Activated T-cell treated with anti-CD3 and anti-CD28 coated beads, Interleukin-2, amount 50 U/mL, for 24 hours (primary cell): Measurements from ENCODE around the gene COPE.
"Not testable (repeated sequence)": the region's sequence is repeated elsewhere in the genome, so short reads cannot be mapped to it uniquely, and the experiment has no call there.

Experiments used
- DNase-seq: peaks from one replicate; pipeline ENCODE4 v3.0.0-alpha.2; 2020
- H3K27ac Mint-ChIP-seq: 2 replicates; pipeline ENCODE4 v1.8.0; 2020; ENCODE audit warnings: mild to moderate bottlenecking, mixed read lengths
- H3K27me3 Mint-ChIP-seq: 2 replicates; pipeline ENCODE4 v1.8.0; 2020; ENCODE audit warnings: mixed read lengths
- H3K36me3 Mint-ChIP-seq: 2 replicates; pipeline ENCODE4 v1.8.0; 2020; ENCODE audit warnings: low read depth, mixed read lengths
- H3K4me1 Mint-ChIP-seq: 2 replicates; pipeline ENCODE4 v1.8.0; 2020; ENCODE audit warnings: low read depth, mixed read lengths
- H3K4me3 Mint-ChIP-seq: 2 replicates; pipeline ENCODE4 v1.8.0; 2020; ENCODE audit warnings: mild to moderate bottlenecking, moderate library complexity, mixed read lengths
- H3K9me3 Mint-ChIP-seq: 2 replicates; pipeline ENCODE4 v1.8.0; 2020; ENCODE audit warnings: mixed read lengths

Gene COPE

GRCh38 chr19:18906605-18907519, 12.3 kb downstream of the COPE start:
- DNase-seq, result no peak
- peaks cover 75% of the 10 kb centered on the region for H3K36me3 Mint-ChIP-seq
- no peaks in the 10 kb centered on the region for H3K4me1 Mint-ChIP-seq
- H3K9me3 Mint-ChIP-seq, result no peaks in the 10 kb centered on the region
- H3K27me3 Mint-ChIP-seq, result no peaks in the 10 kb centered on the region
- no peak overlapping the region for H3K4me3 Mint-ChIP-seq
- no peak overlapping the region for H3K27ac Mint-ChIP-seq

GRCh38 chr19:18905513-18906236, 13.5 kb downstream of the COPE start:
- Mint-ChIP-seq H3K4me1 (no peaks in the 10 kb centered on the region), H3K9me3 (no peaks in the 10 kb centered on the region), H3K27ac (no peak overlapping the region)

GRCh38 chr19:18905058-18905456, 14.1 kb downstream of the COPE start:
- peaks cover 77% of the 10 kb centered on the region for H3K36me3 Mint-ChIP-seq
- no peak for DNase-seq
- no peak overlapping the region for H3K4me3 Mint-ChIP-seq

More at GRCh38 chr19:18905513-18906236, 13.5 kb downstream of the COPE start:
- Mint-ChIP-seq H3K4me3 (no peak overlapping the region), H3K27me3 (no peaks in the 10 kb centered on the region), H3K36me3 (peaks cover 78% of the 10 kb centered on the region)
- no peak for DNase-seq

GRCh38 chr19:18904334-18905057, 14.7 kb downstream of the COPE start:
- H3K9me3 Mint-ChIP-seq, result no peaks in the 10 kb centered on the region
- peaks cover 77% of the 10 kb centered on the region for H3K36me3 Mint-ChIP-seq
- no peak overlapping the region for H3K27ac Mint-ChIP-seq
- H3K4me3 Mint-ChIP-seq, result no peak overlapping the region
- H3K27me3 Mint-ChIP-seq, result no peaks in the 10 kb centered on the region
- no peaks in the 10 kb centered on the region for H3K4me1 Mint-ChIP-seq
- no peak for DNase-seq

More at GRCh38 chr19:18905058-18905456, 14.1 kb downstream of the COPE start:
- H3K4me1 Mint-ChIP-seq, result no peaks in the 10 kb centered on the region
- H3K27me3 Mint-ChIP-seq, result no peaks in the 10 kb centered on the region
- no peaks in the 10 kb centered on the region for H3K9me3 Mint-ChIP-seq
- no peak overlapping the region for H3K27ac Mint-ChIP-seq

GRCh38 chr19:18903156-18904037, 15.8 kb downstream of the COPE start:
- Mint-ChIP-seq H3K36me3 (peaks cover 79% of the 10 kb centered on the region), H3K4me1 (no peaks in the 10 kb centered on the region), H3K27ac (no peak overlapping the region), H3K9me3 (no peaks in the 10 kb centered on the region), H3K4me3 (no peak overlapping the region), H3K27me3 (no peaks in the 10 kb centered on the region)
- no peak for DNase-seq

- not testable (repeated sequence) for H3K27ac Mint-ChIP-seq, DNase-seq, H3K9me3 Mint-ChIP-seq, H3K27me3 Mint-ChIP-seq, H3K4me3 Mint-ChIP-seq, H3K4me1 Mint-ChIP-seq
- peaks cover 72% of the 10 kb centered on the region for H3K36me3 Mint-ChIP-seq
Measured at GRCh38 chr19:18902519-18902918, 16.7 kb downstream of the COPE start.

GRCh38 chr19:18901491-18901890, 17.7 kb downstream of the COPE start:
- H3K4me3 Mint-ChIP-seq, result no peak overlapping the region
- no peaks in the 10 kb centered on the region for H3K9me3 Mint-ChIP-seq
- no peak for DNase-seq
- H3K36me3 Mint-ChIP-seq, result peaks cover 65% of the 10 kb centered on the region
- no peak overlapping the region for H3K27ac Mint-ChIP-seq
- peaks cover 13% of the 10 kb centered on the region for H3K27me3 Mint-ChIP-seq
- peaks cover 1% of the 10 kb centered on the region for H3K4me1 Mint-ChIP-seq

- Mint-ChIP-seq H3K4me3 (no peak overlapping the region), H3K9me3 (no peaks in the 10 kb centered on the region), H3K36me3 (peaks cover 61% of the 10 kb centered on the region), H3K27ac (no peak overlapping the region), H3K4me1 (peaks cover 3% of the 10 kb centered on the region), H3K27me3 (peaks cover 15% of the 10 kb centered on the region)
- no peak for DNase-seq
Measured at GRCh38 chr19:18900700-18901481, 18.3 kb downstream of the COPE start.

GRCh38 chr19:18899624-18900560, 19.3 kb downstream of the COPE start:
- H3K4me3 Mint-ChIP-seq, result no peak overlapping the region
- DNase-seq, result no peak
- H3K4me1 Mint-ChIP-seq, result peaks cover 6% of the 10 kb centered on the region
- peaks cover 51% of the 10 kb centered on the region for H3K36me3 Mint-ChIP-seq
- H3K27ac Mint-ChIP-seq, result no peak overlapping the region
- H3K27me3 Mint-ChIP-seq, result peaks cover 20% of the 10 kb centered on the region
- H3K9me3 Mint-ChIP-seq, result no peaks in the 10 kb centered on the region

- Mint-ChIP-seq H3K4me1 (peaks cover 6% of the 10 kb centered on the region), H3K27me3 (peaks cover 27% of the 10 kb centered on the region), H3K9me3 (no peaks in the 10 kb centered on the region), H3K4me3 (no peak overlapping the region), H3K36me3 (peaks cover 40% of the 10 kb centered on the region), H3K27ac (no peak overlapping the region)
- no peak for DNase-seq
Measured at GRCh38 chr19:18898607-18899408, 20.4 kb downstream of the COPE start.

GRCh38 chr19:18898081-18898606, 21.0 kb downstream of the COPE start:
- no peaks in the 10 kb centered on the region for H3K9me3 Mint-ChIP-seq
- peaks cover 33% of the 10 kb centered on the region for H3K36me3 Mint-ChIP-seq
- no peak overlapping the region for H3K27ac Mint-ChIP-seq

More at GRCh38 chr19:18898081-18898606, 21.0 kb downstream of the COPE start:
- H3K4me1 Mint-ChIP-seq, result peaks cover 6% of the 10 kb centered on the region
- H3K27me3 Mint-ChIP-seq, result peaks cover 29% of the 10 kb centered on the region
- H3K4me3 Mint-ChIP-seq, result no peak overlapping the region
- DNase-seq, result no peak
